PC-9 (cell line): ENCODE data around the gene ANKRD2.

Experiments used
- CTCF ChIP-seq: fragments of 200-600 bp; sonication (generic); conservative IDR thresholded peaks from 2 replicates; pipeline ENCODE4 v1.6.1; 2017; ENCODE audit warnings: mixed run types, antibody characterized with exemption, mild to moderate bottlenecking, moderate library complexity
- EZH2 ChIP-seq: fragments of 200-600 bp; sonication (generic); IDR thresholded peaks from 2 replicates; pipeline ENCODE4 v1.8.0; 2017; ENCODE audit warnings: antibody characterized with exemption, low read depth

- no peak for TF ChIP-seq CTCF
- TF ChIP-seq EZH2 = no peak
Measured at GRCh38 chr10:97542169-97543024, 30.2 kb upstream of the ANKRD2 start.
